Measurements from ENCODE around the gene PTPRN2. TPM values are rescaled to one million over a fixed set of nuclear protein-coding genes. Genes with fewer than 3 reads are reported as not detected.

Gene PTPRN2
- total and polyA plus RNA-seq, 2 donors, result 1.7 to 1.9 TPM

DNA sequence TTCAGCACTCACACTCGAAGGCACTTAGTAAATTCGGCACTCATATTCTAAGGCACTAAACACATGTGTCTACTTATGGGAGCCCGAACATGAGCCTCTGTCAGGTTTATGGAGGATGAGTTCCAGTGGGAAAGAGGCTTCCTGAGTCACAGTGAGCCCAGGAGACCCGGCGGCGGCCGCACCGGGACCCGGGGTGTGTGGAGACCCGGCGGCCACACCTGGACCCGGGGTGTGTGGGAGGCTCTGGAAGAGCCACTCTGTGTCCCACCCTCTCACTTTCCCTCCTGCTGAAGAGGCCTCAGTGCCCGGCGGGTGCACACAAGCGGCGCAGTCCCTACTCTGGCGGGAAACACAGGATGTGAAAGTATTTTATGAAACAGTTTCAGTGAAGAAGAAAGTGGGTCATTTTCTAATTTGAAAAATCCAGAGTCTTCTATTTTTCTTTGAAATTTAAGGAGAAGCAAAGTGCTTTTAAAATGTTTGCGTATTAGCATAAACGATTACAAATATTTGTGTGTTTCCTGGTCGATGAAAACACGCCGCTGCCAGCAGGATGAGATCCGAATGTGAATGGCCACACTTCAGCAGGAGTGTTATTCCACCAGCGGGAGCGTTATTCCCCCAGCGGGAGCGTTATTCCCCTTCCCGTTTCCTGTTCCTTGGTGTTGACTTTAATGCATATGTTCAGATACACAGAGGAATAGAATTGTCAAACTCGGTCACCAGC, 625.7 kb downstream of the PTPRN2 start:
- 26% methylated on average over 29 of the region's 29 CpGs for WGBS
- Histone ChIP-seq H3K4me1 (ENCODE audit: control insufficient read depth in 2 of 2, insufficient read depth in 2 of 2, low read length in 2 of 2) (no peaks in the 10 kb centered on the region), H3K9me3 (ENCODE audit: control insufficient read depth in 2 of 2, insufficient read depth in 1 of 2, low read length in 1 of 2) (peaks cover 0 to 1% of the 10 kb centered on the region in 2 donors), H3K27me3 (ENCODE audit: control insufficient read depth in 2 of 2, insufficient read depth in 1 of 2, low read length in 1 of 2) (peaks cover 2 to 16% of the 10 kb centered on the region in 2 donors), H3K36me3 (ENCODE audit: control insufficient read depth in 2 of 2, insufficient read depth in 2 of 2, low read length in 1 of 2) (no peaks in the 10 kb centered on the region), H3K27ac (ENCODE audit: low read depth in 1 of 2, low read length in 1 of 2) (no peak overlapping the region), H3K4me3 (ENCODE audit: low read length in 2 of 2) (no peak overlapping the region)
- DNase-seq (ENCODE audit: low read depth in 6 of 9, low spot score in 9 of 9), result no peak

DNA sequence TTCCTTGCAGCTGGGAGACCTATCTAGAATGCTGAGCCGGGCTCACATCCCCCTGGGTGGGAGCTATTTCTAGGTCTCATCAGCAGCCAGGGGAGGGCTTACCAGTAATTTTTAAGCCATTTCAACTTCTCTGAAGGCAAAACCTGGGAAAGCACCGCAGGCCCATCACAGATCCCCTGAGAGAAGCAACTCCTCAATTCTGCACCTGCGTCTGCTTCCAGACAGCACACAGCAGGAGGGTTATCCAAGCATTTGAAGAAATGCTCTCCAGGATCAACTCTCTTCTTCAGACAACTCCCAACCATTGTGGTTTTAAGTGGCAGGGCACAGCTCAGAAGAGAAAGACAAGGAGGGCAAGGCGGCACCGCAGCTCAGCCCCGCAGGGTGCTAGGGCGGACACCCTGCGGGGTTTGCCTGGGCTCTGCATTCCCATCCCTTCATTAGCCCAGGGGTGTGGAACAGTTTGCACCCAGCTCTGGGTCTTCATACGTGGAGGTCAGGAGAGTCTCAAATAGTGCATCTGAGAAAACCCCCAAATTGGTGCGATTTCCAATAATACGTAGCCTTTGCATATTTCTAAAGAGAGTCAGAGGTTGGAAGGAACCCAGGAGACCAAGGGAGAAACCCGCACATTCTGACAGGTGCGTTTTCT, 632.1 kb downstream of the PTPRN2 start:
- Histone ChIP-seq H3K27ac (ENCODE audit: low read depth in 1 of 2, low read length in 1 of 2) (no peak overlapping the region), H3K4me3 (ENCODE audit: low read length in 2 of 2) (no peak overlapping the region), H3K9me3 (ENCODE audit: control insufficient read depth in 2 of 2, insufficient read depth in 1 of 2, low read length in 1 of 2) (no peaks in the 10 kb centered on the region), H3K27me3 (ENCODE audit: control insufficient read depth in 2 of 2, insufficient read depth in 1 of 2, low read length in 1 of 2) (no peaks in the 10 kb centered on the region), H3K4me1 (ENCODE audit: control insufficient read depth in 2 of 2, insufficient read depth in 2 of 2, low read length in 2 of 2) (no peaks in the 10 kb centered on the region), H3K36me3 (ENCODE audit: control insufficient read depth in 2 of 2, insufficient read depth in 2 of 2, low read length in 1 of 2) (no peaks in the 10 kb centered on the region)
- WGBS, result 73% methylated on average over 13 of the region's 13 CpGs
- DNase-seq (ENCODE audit: low read depth in 6 of 9, low spot score in 9 of 9), result no peak

DNA sequence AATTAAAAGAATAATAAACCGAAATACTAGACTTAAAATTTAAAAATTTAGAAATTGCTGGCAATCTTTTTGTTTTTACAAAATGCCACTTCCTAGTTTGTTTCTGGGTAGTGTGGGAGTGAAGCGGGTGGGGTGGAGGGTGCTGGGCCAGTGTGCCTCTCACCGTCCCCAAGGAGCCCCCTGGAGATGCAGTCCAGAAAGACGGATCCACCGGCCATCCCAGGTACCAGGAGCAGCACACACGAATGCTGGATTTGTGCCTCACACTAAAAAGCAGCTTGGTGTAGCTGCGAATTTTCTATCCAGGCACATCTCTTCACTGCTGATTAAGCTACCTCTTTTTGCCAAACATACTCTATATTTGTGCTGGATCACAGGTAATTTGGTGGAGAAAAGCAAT, 632.7 kb downstream of the PTPRN2 start:
- no peaks in the 10 kb centered on the region for H3K36me3 ChIP-seq (ENCODE audit: control insufficient read depth in 2 of 2, insufficient read depth in 2 of 2, low read length in 1 of 2)
- H3K27me3 ChIP-seq (ENCODE audit: control insufficient read depth in 2 of 2, insufficient read depth in 1 of 2, low read length in 1 of 2), result no peaks in the 10 kb centered on the region
- no peaks in the 10 kb centered on the region for H3K4me1 ChIP-seq (ENCODE audit: control insufficient read depth in 2 of 2, insufficient read depth in 2 of 2, low read length in 2 of 2)
- no peak overlapping the region for H3K27ac ChIP-seq (ENCODE audit: low read depth in 1 of 2, low read length in 1 of 2)
- WGBS, result 88% methylated on average over 7 of the region's 7 CpGs
- no peaks in the 10 kb centered on the region for H3K9me3 ChIP-seq (ENCODE audit: control insufficient read depth in 2 of 2, insufficient read depth in 1 of 2, low read length in 1 of 2)
- no peak for DNase-seq (ENCODE audit: low read depth in 6 of 9, low spot score in 9 of 9)
- no peak overlapping the region for H3K4me3 ChIP-seq (ENCODE audit: low read length in 2 of 2)

DNA sequence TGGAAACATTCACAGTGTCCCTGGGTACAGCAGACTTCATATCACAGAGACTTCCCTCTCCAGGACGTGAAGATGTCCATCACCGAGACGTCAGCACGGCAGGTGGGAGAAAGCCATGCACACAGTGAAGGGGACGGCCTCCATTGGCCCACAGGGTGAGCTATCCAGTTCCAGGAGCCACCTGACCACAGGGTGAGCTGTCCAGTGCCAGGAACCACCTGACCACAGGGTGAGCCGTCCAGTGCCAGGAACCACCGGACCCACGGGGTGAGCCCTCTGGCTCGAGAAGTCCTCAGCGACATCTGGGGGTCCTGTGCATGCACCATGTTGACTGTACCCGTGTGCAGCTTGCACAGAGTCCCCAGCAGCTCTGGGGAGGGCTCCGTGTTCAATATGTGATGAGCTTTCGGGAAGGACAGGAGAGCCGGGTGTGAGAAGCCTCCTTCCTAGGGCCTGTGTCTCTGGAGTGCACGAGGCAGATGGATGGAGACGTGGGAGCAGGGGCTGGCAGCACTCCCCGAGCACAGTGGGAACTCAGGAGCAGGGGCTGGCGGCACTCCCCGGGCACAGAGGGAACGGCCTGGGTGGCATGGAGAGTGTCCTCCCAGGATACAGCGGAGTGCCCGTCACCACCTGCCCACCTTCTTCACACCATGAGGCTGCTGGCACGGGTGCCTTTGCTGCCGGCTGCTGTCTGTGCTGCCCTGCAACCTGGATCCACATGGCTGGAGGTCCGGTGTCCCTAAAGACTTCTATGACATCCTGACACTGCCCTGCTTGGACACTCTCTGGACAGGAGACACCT, 634.6 kb downstream of the PTPRN2 start:
- Histone ChIP-seq H3K4me1 (ENCODE audit: control insufficient read depth in 2 of 2, insufficient read depth in 2 of 2, low read length in 2 of 2) (no peaks in the 10 kb centered on the region), H3K9me3 (ENCODE audit: control insufficient read depth in 2 of 2, insufficient read depth in 1 of 2, low read length in 1 of 2) (no peaks in the 10 kb centered on the region), H3K36me3 (ENCODE audit: control insufficient read depth in 2 of 2, insufficient read depth in 2 of 2, low read length in 1 of 2) (no peaks in the 10 kb centered on the region), H3K27me3 (ENCODE audit: control insufficient read depth in 2 of 2, insufficient read depth in 1 of 2, low read length in 1 of 2) (no peaks in the 10 kb centered on the region), H3K27ac (ENCODE audit: low read depth in 1 of 2, low read length in 1 of 2) (no peak overlapping the region), H3K4me3 (ENCODE audit: low read length in 2 of 2) (no peak overlapping the region)
- WGBS, result 91% methylated on average over 25 of the region's 25 CpGs
- DNase-seq (ENCODE audit: low read depth in 6 of 9, low spot score in 9 of 9), result no peak

DNA sequence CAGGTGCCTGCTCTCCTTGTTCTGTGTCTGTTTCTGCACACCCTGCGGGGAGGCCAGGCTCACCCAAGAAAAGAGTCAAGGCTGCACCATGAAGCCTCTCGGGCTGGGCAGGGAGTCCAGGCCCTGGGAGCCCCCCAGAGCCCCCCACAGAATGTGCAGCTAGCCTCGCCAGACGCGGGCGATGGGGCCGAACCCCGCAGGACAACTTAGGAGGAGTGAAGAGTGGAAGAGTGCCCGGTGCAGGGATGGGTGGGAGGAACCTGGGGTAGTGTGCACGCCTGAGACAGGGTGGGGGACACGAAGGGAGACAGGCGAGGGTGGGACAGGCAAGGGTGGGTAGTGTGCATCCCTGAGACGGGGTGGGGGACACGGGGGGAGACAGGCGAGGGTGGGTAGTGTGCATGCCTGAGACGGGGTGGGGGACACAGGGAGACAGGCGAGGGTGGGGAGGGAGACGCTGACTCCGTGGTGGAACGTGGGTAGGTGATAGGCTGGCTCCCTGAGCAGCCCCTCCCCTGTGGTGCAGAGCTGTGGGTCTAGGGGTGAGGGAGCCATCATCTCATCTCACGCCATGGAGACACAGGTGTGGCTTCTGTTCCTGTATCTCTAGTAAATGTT, 635.5 kb downstream of the PTPRN2 start:
- no peaks in the 10 kb centered on the region for H3K27me3 ChIP-seq (ENCODE audit: control insufficient read depth in 2 of 2, insufficient read depth in 1 of 2, low read length in 1 of 2)
- no peak for DNase-seq (ENCODE audit: low read depth in 6 of 9, low spot score in 9 of 9)
- H3K36me3 ChIP-seq (ENCODE audit: control insufficient read depth in 2 of 2, insufficient read depth in 2 of 2, low read length in 1 of 2), result no peaks in the 10 kb centered on the region
- no peak overlapping the region for H3K27ac ChIP-seq (ENCODE audit: low read depth in 1 of 2, low read length in 1 of 2)
- WGBS, result 89% methylated on average over 21 of the region's 21 CpGs
- H3K4me1 ChIP-seq (ENCODE audit: control insufficient read depth in 2 of 2, insufficient read depth in 2 of 2, low read length in 2 of 2), result no peaks in the 10 kb centered on the region
- H3K4me3 ChIP-seq (ENCODE audit: low read length in 2 of 2), result no peak overlapping the region
- H3K9me3 ChIP-seq (ENCODE audit: control insufficient read depth in 2 of 2, insufficient read depth in 1 of 2, low read length in 1 of 2), result no peaks in the 10 kb centered on the region

DNA sequence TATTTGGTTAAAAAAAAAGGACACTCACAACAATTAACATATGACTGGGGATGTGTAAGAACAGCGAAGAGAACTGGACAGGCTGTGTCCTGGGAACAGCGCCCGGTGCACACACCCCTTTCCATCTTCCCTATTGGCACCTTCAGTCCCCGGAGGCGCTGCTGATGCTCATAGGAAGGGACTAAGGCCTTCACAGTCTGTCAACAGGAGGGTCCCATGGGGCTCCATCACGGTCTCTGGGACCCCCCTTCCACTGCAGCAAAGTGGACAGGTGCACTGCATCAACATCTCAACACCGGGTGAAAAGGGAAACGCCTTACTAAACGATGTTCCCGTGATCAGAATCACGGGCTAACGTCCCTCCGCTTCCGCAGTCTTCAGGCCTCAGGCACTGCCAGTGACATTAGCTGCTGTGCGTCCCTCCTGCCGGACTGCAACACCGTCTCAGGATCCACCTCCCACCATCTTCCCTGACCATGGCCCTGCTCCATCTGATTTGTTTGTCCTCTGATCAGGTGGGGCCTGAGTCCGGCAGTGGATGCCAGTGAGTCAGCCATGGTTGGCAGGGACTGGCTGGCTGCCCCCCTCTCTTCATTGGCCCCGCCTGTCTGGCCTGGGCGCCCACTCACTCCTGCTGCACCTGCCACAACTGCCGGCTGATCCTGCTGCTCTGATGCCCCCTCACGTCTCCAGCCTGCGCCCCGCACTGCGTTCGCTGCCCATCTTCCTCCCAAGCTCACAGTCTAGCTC, 636.1 kb downstream of the PTPRN2 start:
- 91% methylated on average over 26 of the region's 26 CpGs for WGBS
- peaks cover 0 to 5% of the 10 kb centered on the region in 2 donors for H3K9me3 ChIP-seq (ENCODE audit: control insufficient read depth in 2 of 2, insufficient read depth in 1 of 2, low read length in 1 of 2)
- no peaks in the 10 kb centered on the region for H3K27me3 ChIP-seq (ENCODE audit: control insufficient read depth in 2 of 2, insufficient read depth in 1 of 2, low read length in 1 of 2)
- H3K4me3 ChIP-seq (ENCODE audit: low read length in 2 of 2), result no peak overlapping the region
- no peaks in the 10 kb centered on the region for H3K4me1 ChIP-seq (ENCODE audit: control insufficient read depth in 2 of 2, insufficient read depth in 2 of 2, low read length in 2 of 2)
- no peaks in the 10 kb centered on the region for H3K36me3 ChIP-seq (ENCODE audit: control insufficient read depth in 2 of 2, insufficient read depth in 2 of 2, low read length in 1 of 2)
- H3K27ac ChIP-seq (ENCODE audit: low read depth in 1 of 2, low read length in 1 of 2), result no peak overlapping the region
- DNase-seq (ENCODE audit: low read depth in 6 of 9, low spot score in 9 of 9), result no peak

DNA sequence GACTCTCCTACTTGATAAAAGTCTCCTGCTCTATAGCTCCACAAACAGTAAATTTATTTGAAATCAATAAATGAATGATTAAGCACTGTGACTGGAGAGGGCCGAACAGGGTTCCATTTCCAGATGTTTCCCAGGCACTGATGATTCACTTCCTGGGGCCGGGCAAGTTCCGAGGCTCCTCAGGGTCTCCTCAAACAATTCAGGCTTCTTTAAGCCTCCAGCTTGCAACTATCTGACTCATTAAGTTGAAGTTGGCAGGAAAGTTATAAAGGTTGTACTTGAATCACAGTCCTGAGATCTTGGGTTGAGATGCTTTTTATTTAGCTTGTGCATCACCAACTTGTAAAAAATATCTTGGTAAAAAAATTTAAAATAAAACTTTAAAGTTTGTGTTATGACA, 637.9 kb downstream of the PTPRN2 start:
- no peak overlapping the region for H3K27ac ChIP-seq (ENCODE audit: low read depth in 1 of 2, low read length in 1 of 2)
- no peak for DNase-seq (ENCODE audit: low read depth in 6 of 9, low spot score in 9 of 9)
- no peak overlapping the region for H3K4me3 ChIP-seq (ENCODE audit: low read length in 2 of 2)
- WGBS, result 24% methylated on average over 3 of the region's 3 CpGs
- peaks cover 0 to 5% of the 10 kb centered on the region in 2 donors for H3K9me3 ChIP-seq (ENCODE audit: control insufficient read depth in 2 of 2, insufficient read depth in 1 of 2, low read length in 1 of 2)
- no peaks in the 10 kb centered on the region for H3K27me3 ChIP-seq (ENCODE audit: control insufficient read depth in 2 of 2, insufficient read depth in 1 of 2, low read length in 1 of 2)
- H3K4me1 ChIP-seq (ENCODE audit: control insufficient read depth in 2 of 2, insufficient read depth in 2 of 2, low read length in 2 of 2), result no peaks in the 10 kb centered on the region
- no peaks in the 10 kb centered on the region for H3K36me3 ChIP-seq (ENCODE audit: control insufficient read depth in 2 of 2, insufficient read depth in 2 of 2, low read length in 1 of 2)

DNA sequence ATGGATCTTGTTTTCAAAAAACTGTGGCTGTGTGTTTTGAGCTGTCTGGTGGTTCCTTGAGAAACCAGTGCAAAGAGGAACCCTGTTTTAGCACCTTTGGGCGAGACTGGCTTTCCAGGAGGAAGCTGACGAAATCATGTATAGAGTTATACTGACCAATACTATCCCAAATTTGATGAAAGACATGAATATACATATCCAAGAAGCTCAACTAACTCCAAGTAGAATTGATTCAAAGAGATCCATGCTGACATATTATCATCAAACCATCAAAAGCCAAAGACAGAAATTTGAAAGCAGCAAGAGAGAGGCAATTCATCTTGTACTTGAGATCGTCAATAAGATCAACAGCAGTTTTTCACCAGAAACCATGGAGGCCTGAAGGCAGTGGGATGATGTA, 640.1 kb downstream of the PTPRN2 start:
- no peak overlapping the region for H3K27ac ChIP-seq (ENCODE audit: low read depth in 1 of 2, low read length in 1 of 2)
- H3K4me3 ChIP-seq (ENCODE audit: low read length in 2 of 2), result no peak overlapping the region
- no peak for DNase-seq (ENCODE audit: low read depth in 6 of 9, low spot score in 9 of 9)
- 97% methylated on average over 3 of the region's 3 CpGs for WGBS
- peaks cover 0 to 8% of the 10 kb centered on the region in 2 donors for H3K9me3 ChIP-seq (ENCODE audit: control insufficient read depth in 2 of 2, insufficient read depth in 1 of 2, low read length in 1 of 2)
- no peaks in the 10 kb centered on the region for H3K4me1 ChIP-seq (ENCODE audit: control insufficient read depth in 2 of 2, insufficient read depth in 2 of 2, low read length in 2 of 2)
- H3K36me3 ChIP-seq (ENCODE audit: control insufficient read depth in 2 of 2, insufficient read depth in 2 of 2, low read length in 1 of 2), result no peaks in the 10 kb centered on the region
- H3K27me3 ChIP-seq (ENCODE audit: control insufficient read depth in 2 of 2, insufficient read depth in 1 of 2, low read length in 1 of 2), result no peaks in the 10 kb centered on the region

Data from thymus (tissue), 11 donors.